Mucosa of descending colon (tissue), 3 donors: ENCODE measurements around the gene CBLL1. TPM values are rescaled to one million over a fixed set of nuclear protein-coding genes. Genes with fewer than 3 reads are reported as not detected.

Experiments used
- ATAC-seq: fragments of 200-7000 bp; cut with Tn5 transposase; one replicate; pipeline ENCODE4 v1.9.1; 2020; ENCODE audit warnings: mild to moderate bottlenecking, moderate library complexity
- DNase-seq, 3 donors: peaks; one replicate each; pipeline ENCODE4 v3.0.0-alpha.2; 2020
- H3K36me3 ChIP-seq: fragments of 200-600 bp; one replicate; pipeline ENCODE4 v1.8.0; 2021; ENCODE audit warnings: low read depth, mild to moderate bottlenecking
- H3K4me1 ChIP-seq: fragments of 200-600 bp; one replicate; pipeline ENCODE4 v1.8.0; 2021; ENCODE audit warnings: low read depth, mild to moderate bottlenecking
- H3K4me3 ChIP-seq: fragments of 200-600 bp; one replicate; pipeline ENCODE4 v1.8.0; 2021; ENCODE audit warnings: mild to moderate bottlenecking
- H3K9me3 ChIP-seq: fragments of 200-600 bp; one replicate; pipeline ENCODE4 v1.8.0; 2021; ENCODE audit warnings: mild to moderate bottlenecking
- intact Hi-C, 2 donors: fragments of 100-400 bp; cut with DNase I in 1 of 2; cut with micrococcal nuclease in 1 of 2; formaldehyde crosslinking; loops; one replicate each; pipeline versions ENCODE4 v1.11.0 to v1.11.1; 2022; cut with DNase I, micrococcal nuclease
- total RNA-seq, 3 donors: library from RNA; stranded (reverse); fragmentation: NEBNext Ultra II Directional in 2 of 3; extraction: Animal tissue kit (Norgen Biotek cat#: 25700) in 2 of 3; gene quantifications; one replicate each; pipeline versions ENCODE4 v1.2.1 to v1.2.4, GENCODE V29; 2021 to 2023
- TF ChIP-seq, protein P1 (sequence below): fragments of 200-600 bp; IDR thresholded peaks from one replicate; pipeline ENCODE4 v1.8.0; 2022; ENCODE audit warnings: antibody characterized with exemption, mild to moderate bottlenecking
- donor health status: DM: no; HTN: no; CAD: no; lungs with moderate emphysema.
- donor health status: DM: no; HTN: no; CAD: no.
- donor health status: DM: no; HTN: yes; CAD: no.

The CBLL1 gene
- total RNA-seq, 3 donors from 2014 or later, result 24.1 to 28.9 (median 25.4) TPM

DNA sequence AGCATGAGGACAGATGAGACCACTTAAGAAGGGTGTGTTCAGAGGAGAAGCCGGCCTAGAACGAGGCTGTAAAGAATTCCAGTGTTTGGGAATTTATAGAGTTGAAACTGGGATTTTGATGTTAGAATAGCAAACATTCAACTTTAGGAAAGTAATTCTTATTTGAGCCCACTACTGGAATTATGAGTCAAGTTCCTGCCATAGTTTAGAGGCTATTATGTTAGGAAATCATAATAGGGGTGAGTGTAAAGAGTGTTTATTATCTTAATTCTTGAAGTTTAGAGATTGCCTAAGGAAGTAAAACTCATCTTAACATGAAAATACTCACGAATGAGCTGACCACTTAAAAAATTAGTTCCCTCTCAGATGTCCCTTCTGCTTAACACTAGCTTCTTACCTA lies 2.1 kb downstream of the CBLL1 start:
- Histone ChIP-seq H3K4me1 (peaks cover 26% of the 10 kb centered on the region), H3K36me3 (no peaks in the 10 kb centered on the region), H3K4me3 (no peak overlapping the region), H3K9me3 (no peaks in the 10 kb centered on the region)
- intact Hi-C loops, result loop anchor here (10.0 kb wide), 1 partner anchor 129 kb away; no protein-coding TSS in a partner anchor
- TF ChIP-seq, protein P1, sequence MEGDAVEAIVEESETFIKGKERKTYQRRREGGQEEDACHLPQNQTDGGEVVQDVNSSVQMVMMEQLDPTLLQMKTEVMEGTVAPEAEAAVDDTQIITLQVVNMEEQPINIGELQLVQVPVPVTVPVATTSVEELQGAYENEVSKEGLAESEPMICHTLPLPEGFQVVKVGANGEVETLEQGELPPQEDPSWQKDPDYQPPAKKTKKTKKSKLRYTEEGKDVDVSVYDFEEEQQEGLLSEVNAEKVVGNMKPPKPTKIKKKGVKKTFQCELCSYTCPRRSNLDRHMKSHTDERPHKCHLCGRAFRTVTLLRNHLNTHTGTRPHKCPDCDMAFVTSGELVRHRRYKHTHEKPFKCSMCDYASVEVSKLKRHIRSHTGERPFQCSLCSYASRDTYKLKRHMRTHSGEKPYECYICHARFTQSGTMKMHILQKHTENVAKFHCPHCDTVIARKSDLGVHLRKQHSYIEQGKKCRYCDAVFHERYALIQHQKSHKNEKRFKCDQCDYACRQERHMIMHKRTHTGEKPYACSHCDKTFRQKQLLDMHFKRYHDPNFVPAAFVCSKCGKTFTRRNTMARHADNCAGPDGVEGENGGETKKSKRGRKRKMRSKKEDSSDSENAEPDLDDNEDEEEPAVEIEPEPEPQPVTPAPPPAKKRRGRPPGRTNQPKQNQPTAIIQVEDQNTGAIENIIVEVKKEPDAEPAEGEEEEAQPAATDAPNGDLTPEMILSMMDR, result no peak
- ATAC-seq (no peak), DNase-seq (no peak)

DNA sequence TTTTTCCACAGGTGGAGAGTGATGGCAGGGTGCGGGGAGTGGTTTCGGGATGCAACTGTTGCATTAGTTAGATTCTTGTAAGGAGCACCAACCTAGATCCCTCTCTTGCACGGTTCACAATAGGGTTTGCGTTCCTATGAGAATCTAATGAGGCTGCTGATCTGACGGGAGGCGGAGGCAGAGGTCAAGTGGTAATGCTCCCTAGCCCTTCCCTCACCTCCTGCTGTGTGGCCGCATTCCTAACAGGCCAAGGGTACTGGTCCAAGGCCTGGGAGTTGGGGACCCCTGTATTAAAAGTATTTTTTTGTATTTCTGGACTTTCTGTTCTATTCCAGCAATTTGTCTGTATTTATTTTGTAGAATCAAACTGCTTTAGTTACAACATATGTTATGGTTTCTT lies 7.2 kb downstream of the CBLL1 start:
- ATAC-seq (no peak), DNase-seq (no peak)
- TF ChIP-seq, protein P1, result no peak
- Histone ChIP-seq H3K36me3 (no peaks in the 10 kb centered on the region), H3K9me3 (no peaks in the 10 kb centered on the region), H3K4me3 (no peak overlapping the region), H3K4me1 (peaks cover 4% of the 10 kb centered on the region)
- intact Hi-C loops, result no loop called here

DNA sequence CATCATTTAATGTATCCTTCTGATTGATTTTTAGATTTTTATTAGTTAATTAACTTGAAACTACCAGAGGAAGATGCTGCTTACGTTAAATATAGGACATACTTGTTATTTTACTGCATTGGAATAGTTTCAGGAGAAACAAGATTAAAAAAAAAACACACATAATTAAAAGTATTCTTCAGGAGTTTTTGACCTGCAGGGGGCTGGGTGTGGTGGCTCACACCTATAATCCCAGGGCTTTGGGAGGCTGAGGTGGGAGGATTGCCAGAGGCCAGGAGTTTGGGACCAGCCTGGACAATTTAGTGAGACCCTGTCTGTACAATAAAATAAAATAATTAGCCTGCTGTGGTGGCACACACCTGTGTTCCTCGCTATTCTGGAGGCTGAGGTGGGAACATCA lies 10.7 kb downstream of the CBLL1 start:
- peak in 1 of 3 donors; percentile 34 for DNase-seq
- peaks cover 3% of the 10 kb centered on the region for H3K36me3 ChIP-seq

DNA sequence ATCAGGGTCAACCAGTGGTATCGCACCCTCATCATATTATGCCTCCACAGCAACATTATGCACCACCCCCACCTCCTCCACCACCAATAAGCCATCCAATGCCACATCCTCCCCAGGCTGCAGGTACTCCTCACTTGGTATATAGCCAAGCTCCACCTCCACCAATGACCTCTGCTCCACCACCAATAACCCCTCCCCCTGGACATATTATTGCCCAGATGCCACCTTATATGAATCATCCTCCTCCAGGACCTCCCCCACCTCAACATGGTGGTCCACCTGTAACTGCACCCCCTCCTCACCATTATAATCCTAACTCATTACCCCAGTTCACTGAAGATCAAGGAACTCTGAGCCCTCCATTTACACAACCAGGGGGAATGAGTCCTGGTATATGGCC lies 14.7 kb downstream of the CBLL1 start:
- TF ChIP-seq, protein P1, result no peak
- Histone ChIP-seq H3K36me3 (peaks cover 3% of the 10 kb centered on the region), H3K9me3 (no peaks in the 10 kb centered on the region), H3K4me1 (no peaks in the 10 kb centered on the region), H3K4me3 (no peak overlapping the region)
- intact Hi-C loops, result no loop called here
- ATAC-seq (peak; percentile 16), DNase-seq (no peak)

More for the DNA sequence above, 10.7 kb downstream of the CBLL1 start:
- TF ChIP-seq, protein P1, result no peak
- ATAC-seq, result no peak
- intact Hi-C loops, result no loop called here
- H3K4me3 ChIP-seq, result no peak overlapping the region
- no peaks in the 10 kb centered on the region for H3K9me3 ChIP-seq
- no peaks in the 10 kb centered on the region for H3K4me1 ChIP-seq

DNA sequence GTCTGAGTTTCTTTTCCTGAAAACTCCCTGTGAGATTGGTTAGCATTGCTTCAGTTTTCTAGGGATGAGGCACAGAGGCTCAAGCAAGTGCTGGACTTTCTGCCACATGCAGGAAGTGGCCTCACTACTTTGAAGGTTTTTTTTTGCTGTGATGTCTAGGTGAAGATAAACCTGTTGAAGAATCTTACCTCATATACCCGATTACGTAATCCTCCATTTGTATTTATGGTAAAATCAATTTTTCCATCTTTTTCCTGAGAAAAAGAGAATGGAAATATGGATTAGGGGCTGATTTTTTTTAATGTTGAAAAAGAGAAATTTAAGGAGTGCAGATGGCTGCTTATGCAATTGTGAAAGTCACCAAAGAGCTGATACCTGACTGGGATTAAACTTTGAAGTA lies 23.4 kb downstream of the CBLL1 start:
- ATAC-seq (no peak), DNase-seq (no peak)
- TF ChIP-seq, protein P1, result no peak
- Histone ChIP-seq H3K9me3 (no peaks in the 10 kb centered on the region), H3K4me1 (no peaks in the 10 kb centered on the region), H3K4me3 (no peak overlapping the region), H3K36me3 (no peaks in the 10 kb centered on the region)
- intact Hi-C loops, result no loop called here

DNA sequence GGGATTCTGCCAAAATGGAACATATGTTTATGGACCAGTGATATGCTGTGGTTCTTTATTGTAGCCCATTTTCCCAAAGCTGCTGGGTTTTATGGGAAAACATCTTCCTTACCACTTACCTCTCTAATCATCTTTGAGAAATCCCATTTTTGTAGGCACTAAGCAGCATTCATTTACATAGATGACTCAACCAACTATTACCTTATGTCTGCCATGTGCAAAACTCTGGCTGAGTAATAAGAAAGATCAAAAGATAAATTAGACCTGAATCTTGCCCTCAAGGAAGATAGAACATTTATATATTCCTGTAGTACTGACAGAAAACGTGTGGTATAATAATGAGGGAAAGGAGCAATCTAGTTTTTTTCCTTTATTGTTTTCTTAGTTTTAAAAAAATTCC lies 24.3 kb downstream of the CBLL1 start:
- DNase-seq, result no peak
- intact Hi-C loops, result no loop called here
- ATAC-seq, result no peak
- Histone ChIP-seq H3K4me3 (no peak overlapping the region), H3K9me3 (no peaks in the 10 kb centered on the region), H3K36me3 (no peaks in the 10 kb centered on the region), H3K4me1 (no peaks in the 10 kb centered on the region)
- TF ChIP-seq, protein P1, result no peak
